Activated CD4-positive, alpha-beta T cell treated with anti-CD3 and anti-CD28 coated beads, Interleukin-10, Interleukin-2, amounts not matched to agents 100 ng/mL and 50 ng/mL, durations not matched to agents 16 hours and 8 hours (primary cell): ENCODE measurements around the gene C1orf210.

Experiments used
- DNase-seq: peaks from one replicate; pipeline ENCODE4 v3.0.0-alpha.2; 2020

The C1orf210 gene

DNA sequence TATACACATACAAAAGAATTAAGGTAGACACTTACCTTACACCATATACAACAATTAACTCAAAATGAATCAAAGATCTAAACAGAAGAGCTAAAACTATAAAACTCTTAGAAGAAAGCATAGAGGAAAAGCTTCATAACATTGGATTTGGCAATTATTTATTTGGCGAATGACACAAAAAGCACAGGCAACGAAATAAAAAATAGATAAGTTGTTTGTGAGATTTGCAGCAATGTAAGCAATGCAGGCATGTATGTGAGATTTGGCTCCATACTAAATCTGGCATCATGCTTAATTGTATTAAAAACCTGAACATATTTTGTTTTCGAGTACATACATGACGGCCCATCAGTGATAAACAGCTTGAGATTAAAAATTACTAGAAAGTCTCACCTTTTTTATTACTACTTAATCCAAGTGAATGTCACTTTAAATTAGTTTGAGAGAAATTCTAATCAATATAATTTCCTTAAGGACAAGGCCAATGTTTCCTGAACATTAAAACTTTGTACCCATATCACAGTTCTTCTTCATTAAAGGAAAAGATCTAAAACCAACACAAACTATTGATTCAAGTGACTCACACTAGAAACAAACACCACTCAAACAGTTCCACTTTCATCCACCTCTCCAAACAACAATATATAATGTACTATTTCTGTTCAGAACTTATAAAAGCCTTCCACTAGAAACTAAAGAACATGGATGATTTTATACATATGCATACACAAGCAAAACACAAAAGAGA is 38.7 kb downstream of the C1orf210 start:
- DNase-seq = no peak

- DNase-seq = no peak
These were observed 42.1 kb downstream of the C1orf210 start for GRCh38 chr1:43243299-43243698.

DNA sequence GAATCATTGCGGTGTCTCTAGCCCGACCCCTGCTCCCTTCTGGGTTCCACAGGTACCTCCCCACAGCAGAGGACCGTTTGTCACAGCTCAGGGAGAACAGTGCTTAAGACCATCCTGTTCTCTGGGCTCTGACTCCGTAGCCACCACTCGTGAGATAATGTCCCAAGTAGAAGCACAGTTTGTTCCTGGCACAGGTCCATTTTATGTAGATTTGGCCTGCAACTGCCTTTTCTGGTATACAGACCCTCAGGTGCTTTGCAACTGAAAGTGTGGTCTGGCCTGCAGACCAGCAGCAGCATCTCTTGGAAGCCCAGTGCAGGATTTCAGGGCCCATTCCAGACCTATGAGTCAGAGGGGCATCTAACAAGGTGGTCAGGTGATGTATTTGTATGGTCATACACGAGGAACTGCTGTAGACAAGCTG is 44.0 kb downstream of the C1orf210 start:
- no peak for DNase-seq

DNA sequence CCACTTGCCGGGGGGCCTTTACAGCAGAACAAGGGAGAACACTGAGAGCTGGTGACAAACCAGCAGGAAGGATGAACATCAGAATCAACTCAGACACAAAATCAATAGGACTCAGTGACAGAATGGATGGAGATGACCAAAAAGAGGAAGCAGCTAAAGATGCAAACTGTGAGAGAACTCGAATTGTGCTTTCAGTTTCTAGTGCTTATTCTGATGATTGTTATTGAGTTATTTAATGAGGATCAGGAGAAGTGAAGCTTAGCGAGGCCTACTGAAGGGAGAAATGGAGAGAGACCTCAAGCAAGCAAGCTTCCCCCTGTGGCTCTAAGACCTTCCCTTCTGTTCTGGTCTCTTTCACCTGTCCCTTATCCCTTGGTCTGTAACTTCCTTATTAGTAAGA is 45.9 kb downstream of the C1orf210 start:
- no peak for DNase-seq

- DNase-seq = no peak
These were observed 46.4 kb downstream of the C1orf210 start for GRCh38 chr1:43238991-43239469.

DNA sequence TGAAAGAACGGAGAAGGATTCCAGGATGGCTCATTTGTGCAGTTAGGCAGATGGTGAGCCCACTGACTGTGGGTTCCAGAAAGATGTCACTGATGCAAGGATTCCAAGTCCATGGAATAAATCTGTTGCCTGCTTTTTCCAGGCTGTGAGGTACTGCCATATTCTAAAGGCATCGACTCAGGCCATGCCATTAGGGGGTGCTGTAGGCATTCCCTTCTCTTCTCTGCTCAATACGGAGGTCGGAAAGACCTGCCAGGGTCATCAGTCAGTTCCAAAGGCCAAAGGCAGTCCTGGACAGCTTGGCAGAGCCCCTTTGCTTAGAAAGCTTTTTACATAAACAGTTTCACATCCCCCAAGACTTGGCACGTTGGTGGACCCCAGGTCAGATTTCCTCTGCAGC is 47.3 kb downstream of the C1orf210 start:
- peak; percentile 34 for DNase-seq

DNA sequence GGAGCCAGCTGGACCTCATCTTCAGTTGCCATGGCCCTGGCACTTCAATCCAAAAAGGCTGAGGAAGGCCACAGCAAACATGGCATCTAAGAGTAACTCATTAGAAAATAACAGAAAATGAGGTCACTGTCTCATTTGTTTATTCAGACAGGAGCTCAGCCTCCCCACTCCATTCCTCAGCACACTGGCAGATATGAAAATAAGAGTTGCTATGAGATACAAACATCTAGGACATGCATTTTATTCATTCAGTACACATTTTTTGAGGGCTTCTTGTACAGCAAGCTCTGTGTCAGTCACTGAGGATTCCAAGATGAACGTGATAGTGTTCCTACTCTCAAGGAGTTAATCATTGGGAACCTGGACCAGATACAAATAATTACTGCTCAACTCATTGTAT is 48.3 kb downstream of the C1orf210 start:
- DNase-seq = no peak

- DNase-seq = no peak
These were observed 49.8 kb downstream of the C1orf210 start for GRCh38 chr1:43235451-43236121.

DNA sequence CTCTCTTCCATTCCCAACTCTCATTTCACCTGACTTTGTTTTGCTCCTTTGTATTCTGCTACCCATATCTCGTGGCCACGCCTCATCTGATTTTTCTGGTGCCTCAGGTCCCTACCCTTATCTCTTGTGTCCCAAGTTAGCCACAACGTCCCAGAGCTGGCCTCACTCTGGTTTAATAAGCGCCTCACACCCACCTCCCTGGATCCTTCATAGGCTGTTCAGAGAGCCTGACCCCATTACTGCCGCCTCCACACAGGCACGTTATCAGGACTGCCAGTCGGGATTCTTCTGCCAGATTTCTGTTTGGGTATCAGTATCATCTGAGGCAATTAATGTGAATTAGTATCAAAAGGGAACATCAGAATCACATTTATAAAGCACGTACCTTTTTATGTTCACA is 50.3 kb downstream of the C1orf210 start:
- DNase-seq = no peak

- no peak for DNase-seq
These were observed 51.1 kb downstream of the C1orf210 start for GRCh38 chr1:43234267-43234666.

DNA sequence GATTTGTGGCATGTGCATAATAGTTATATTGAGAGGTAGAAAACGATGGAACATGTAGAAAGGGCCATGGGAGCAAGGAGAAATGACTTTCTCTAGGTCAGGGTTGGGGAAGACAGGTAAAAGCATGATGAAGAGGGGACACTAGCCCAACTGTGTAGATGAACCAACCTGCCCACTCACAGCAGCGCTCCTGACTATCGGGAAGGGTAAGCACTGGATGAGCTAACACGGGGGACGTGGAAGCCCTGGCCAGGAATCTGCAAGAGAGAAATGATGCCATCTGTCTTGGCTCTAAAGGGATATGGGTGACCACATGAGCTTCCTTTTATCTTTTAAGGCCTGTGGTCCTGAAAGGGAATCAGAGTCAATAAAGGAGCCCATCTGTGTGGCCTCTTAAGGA is 51.8 kb downstream of the C1orf210 start:
- no peak for DNase-seq

- DNase-seq = no peak
These were observed 52.9 kb downstream of the C1orf210 start for GRCh38 chr1:43232482-43232881.

DNA sequence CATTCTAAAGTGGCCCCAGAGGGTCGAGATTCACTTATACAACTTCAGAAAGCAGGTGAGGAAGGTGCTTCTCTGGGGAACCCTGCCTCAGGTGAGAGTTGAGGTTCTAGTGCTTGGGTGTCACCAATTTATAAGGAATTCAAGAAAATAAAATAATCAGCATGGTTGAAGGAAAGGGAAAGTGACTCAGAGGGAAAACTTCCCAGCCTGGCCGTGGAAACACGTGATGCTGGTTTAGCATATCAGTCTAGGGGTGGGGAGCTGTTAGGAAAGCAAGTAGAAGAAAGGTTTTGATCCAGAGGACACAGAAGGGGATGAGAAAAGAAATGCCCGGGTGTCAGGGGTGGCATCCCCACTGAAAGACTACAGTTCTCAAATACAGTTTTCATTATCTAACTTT is 53.3 kb downstream of the C1orf210 start:
- DNase-seq = no peak
